SU-DHL-6 (cell line): ENCODE measurements around the gene POLK.

Experiments used
- CTCF ChIP-seq: fragments of 200-600 bp; sonication (generic); IDR thresholded peaks from one replicate; pipeline ENCODE4 v1.5.1; 2017; ENCODE audit warnings: antibody characterized with exemption, mild to moderate bottlenecking, low read length, moderate library complexity; ENCODE audit not compliant: insufficient read depth, poor library complexity, severe bottlenecking
- EZH2phosphoT487 ChIP-seq: fragments of 200-600 bp; sonication (generic), shearing (Covaris generic); conservative IDR thresholded peaks from 2 replicates; pipeline ENCODE4 v1.6.1; 2018; ENCODE audit warnings: mild to moderate bottlenecking, antibody characterized with exemption, low read length, moderate library complexity, mixed read lengths

GRCh38 chr5:75614176-75614575, 102.5 kb downstream of the POLK start:
- TF ChIP-seq CTCF: no peak
- TF ChIP-seq EZH2phosphoT487: no peak
